Osteoblast (primary cell): ENCODE results near the gene FER1L5. TPM values are rescaled to one million over a fixed set of nuclear protein-coding genes. Genes with fewer than 3 reads are reported as not detected.
"Not testable (repeated sequence)": the region's sequence is repeated elsewhere in the genome, so short reads cannot be mapped to it uniquely, and the experiment has no call there.

ENCODE experiments used
- DNase-seq: peaks from one replicate; pipeline ENCODE4 v3.0.0; 2011; ENCODE audit warnings: low spot score, mixed read lengths; ENCODE audit not compliant: insufficient read length; ENCODE audit errors: missing footprints
- H2AFZ ChIP-seq: 2 replicates; pipeline ENCODE4 v1.6.0; 2011; ENCODE audit warnings: mild to moderate bottlenecking, low read length
- H3K27ac ChIP-seq: 2 replicates; pipeline ENCODE4 v1.5.1; 2011; ENCODE audit warnings: mild to moderate bottlenecking, low read depth, low read length, moderate library complexity
- H3K27me3 ChIP-seq: 2 replicates; pipeline ENCODE4 v1.6.0; 2012; ENCODE audit warnings: mild to moderate bottlenecking, control low read depth, inconsistent platforms, low read length, moderate library complexity; ENCODE audit not compliant: insufficient read depth
- H3K36me3 ChIP-seq: 2 replicates; pipeline ENCODE4 v1.5.1; 2011; ENCODE audit warnings: mild to moderate bottlenecking, low read length, control low read depth, moderate library complexity; ENCODE audit not compliant: insufficient read depth
- H3K4me1 ChIP-seq: 2 replicates; pipeline ENCODE4 v1.5.1; 2011; ENCODE audit warnings: mild to moderate bottlenecking, low read length, control low read depth, moderate library complexity; ENCODE audit not compliant: insufficient read depth
- H3K4me2 ChIP-seq: 2 replicates; pipeline ENCODE4 v1.6.0; 2011; ENCODE audit warnings: mild to moderate bottlenecking, low read length; ENCODE audit not compliant: insufficient read depth
- H3K4me3 ChIP-seq: fragments of 200-600 bp; sonication (generic); 3 replicates; pipeline ENCODE4 v1.5.1; 2012; ENCODE audit warnings: mild to moderate bottlenecking, low read length, inconsistent platforms; ENCODE audit not compliant: insufficient read depth
- H3K79me2 ChIP-seq: 2 replicates; pipeline ENCODE4 v1.6.0; 2012; ENCODE audit warnings: mild to moderate bottlenecking, low read length, control low read depth, inconsistent platforms; ENCODE audit not compliant: insufficient read depth
- H3K9me3 ChIP-seq: 2 replicates; pipeline ENCODE4 v1.5.1; 2011; ENCODE audit warnings: low read depth, low read length, control low read depth
- H4K20me1 ChIP-seq: 2 replicates; pipeline ENCODE4 v1.6.0; 2012; ENCODE audit warnings: mild to moderate bottlenecking, low read length, control low read depth; ENCODE audit not compliant: insufficient read depth
- total RNA-seq: library from RNA; depleted of rRNA; stranded (reverse); fragments of >200 nt; gene quantifications from 2 replicates; pipeline ENCODE4 v1.2.3, GENCODE V29; 2012
- TF ChIP-seq, protein P1 (sequence below): IDR thresholded peaks from 2 replicates; pipeline ENCODE4 v1.5.1; 2011; ENCODE audit warnings: mild to moderate bottlenecking, low read depth, low read length, moderate library complexity; ENCODE audit errors: extremely low read depth

Gene FER1L5
- total RNA-seq, 1 donor, result 1.1 TPM

GRCh38 chr2:96648306-96648930 lies 5.9 kb downstream of the FER1L5 start:
- Histone ChIP-seq H3K36me3 (no peaks in the 10 kb centered on the region), H3K4me3 (no peak overlapping the region), H3K9me3 (no peaks in the 10 kb centered on the region), H3K27me3 (no peaks in the 10 kb centered on the region), H3K4me1 (no peaks in the 10 kb centered on the region), H2AFZ (no peak overlapping the region), H3K4me2 (no peak overlapping the region), H3K79me2 (no peaks in the 10 kb centered on the region), H3K27ac (no peak overlapping the region), H4K20me1 (no peaks in the 10 kb centered on the region)
- DNase-seq, result no peak
- TF ChIP-seq, protein P1, sequence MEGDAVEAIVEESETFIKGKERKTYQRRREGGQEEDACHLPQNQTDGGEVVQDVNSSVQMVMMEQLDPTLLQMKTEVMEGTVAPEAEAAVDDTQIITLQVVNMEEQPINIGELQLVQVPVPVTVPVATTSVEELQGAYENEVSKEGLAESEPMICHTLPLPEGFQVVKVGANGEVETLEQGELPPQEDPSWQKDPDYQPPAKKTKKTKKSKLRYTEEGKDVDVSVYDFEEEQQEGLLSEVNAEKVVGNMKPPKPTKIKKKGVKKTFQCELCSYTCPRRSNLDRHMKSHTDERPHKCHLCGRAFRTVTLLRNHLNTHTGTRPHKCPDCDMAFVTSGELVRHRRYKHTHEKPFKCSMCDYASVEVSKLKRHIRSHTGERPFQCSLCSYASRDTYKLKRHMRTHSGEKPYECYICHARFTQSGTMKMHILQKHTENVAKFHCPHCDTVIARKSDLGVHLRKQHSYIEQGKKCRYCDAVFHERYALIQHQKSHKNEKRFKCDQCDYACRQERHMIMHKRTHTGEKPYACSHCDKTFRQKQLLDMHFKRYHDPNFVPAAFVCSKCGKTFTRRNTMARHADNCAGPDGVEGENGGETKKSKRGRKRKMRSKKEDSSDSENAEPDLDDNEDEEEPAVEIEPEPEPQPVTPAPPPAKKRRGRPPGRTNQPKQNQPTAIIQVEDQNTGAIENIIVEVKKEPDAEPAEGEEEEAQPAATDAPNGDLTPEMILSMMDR, result no peak

DNA sequence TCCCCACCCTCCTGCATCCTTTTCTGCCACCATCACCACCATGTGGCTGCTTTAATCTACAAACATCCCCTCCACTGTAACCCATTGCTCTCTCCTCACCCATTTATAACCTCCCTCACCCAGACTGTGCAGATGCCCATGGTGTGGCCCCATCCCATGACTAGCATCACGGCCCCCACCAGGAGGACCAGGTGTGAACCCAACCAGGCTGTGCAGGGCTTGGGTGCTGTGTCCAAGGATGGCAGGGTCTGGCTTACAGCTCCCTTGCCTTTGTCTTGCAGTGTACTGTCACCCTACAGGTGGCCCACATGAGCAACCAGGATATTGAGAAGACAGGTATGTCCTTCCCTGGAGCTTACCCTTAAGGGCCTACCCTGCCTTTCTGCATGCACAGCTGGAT lies 6.8 kb downstream of the FER1L5 start:
- no peak overlapping the region for H2AFZ ChIP-seq
- H3K27ac ChIP-seq, result no peak overlapping the region
- H3K27me3 ChIP-seq, result no peaks in the 10 kb centered on the region
- no peaks in the 10 kb centered on the region for H3K79me2 ChIP-seq
- no peak overlapping the region for H3K4me3 ChIP-seq
- DNase-seq, result no peak
- no peak overlapping the region for H3K4me2 ChIP-seq
- no peaks in the 10 kb centered on the region for H3K4me1 ChIP-seq
- TF ChIP-seq, protein P1, result no peak
- H4K20me1 ChIP-seq, result no peaks in the 10 kb centered on the region
- H3K36me3 ChIP-seq, result no peaks in the 10 kb centered on the region
- no peaks in the 10 kb centered on the region for H3K9me3 ChIP-seq

GRCh38 chr2:96651793-96652192 lies 9.2 kb downstream of the FER1L5 start:
- Histone ChIP-seq H3K9me3 (no peaks in the 10 kb centered on the region), H3K79me2 (no peaks in the 10 kb centered on the region), H3K4me3 (no peak overlapping the region), H3K27ac (no peak overlapping the region), H3K36me3 (no peaks in the 10 kb centered on the region), H4K20me1 (no peaks in the 10 kb centered on the region), H3K27me3 (no peaks in the 10 kb centered on the region), H3K4me1 (no peaks in the 10 kb centered on the region), H2AFZ (no peak overlapping the region), H3K4me2 (no peak overlapping the region)
- TF ChIP-seq, protein P1, result no peak
- no peak for DNase-seq

DNA sequence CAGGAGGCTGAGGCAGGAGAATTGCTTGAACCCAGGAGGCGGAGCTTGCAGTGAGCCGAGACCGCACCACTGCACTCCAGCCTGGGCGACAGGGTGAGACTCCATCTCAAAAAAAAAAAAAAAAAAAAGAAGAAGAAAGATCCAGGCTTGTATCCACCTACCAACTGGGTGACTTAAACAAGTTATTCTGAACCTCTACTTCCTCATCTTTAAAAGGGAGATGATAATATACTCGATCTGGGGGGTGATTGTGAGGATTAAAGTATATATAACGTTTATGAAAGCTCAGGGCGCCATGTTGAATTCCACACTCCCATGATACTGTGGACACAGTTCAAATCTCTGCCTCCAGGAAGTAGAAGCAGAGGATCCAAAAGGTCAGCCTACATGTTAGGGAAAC lies 12.2 kb downstream of the FER1L5 start:
- H3K79me2 ChIP-seq, H3K9me3 ChIP-seq, H3K36me3 ChIP-seq, H3K4me3 ChIP-seq, H3K4me1 ChIP-seq, H2AFZ ChIP-seq, H3K4me2 ChIP-seq, H4K20me1 ChIP-seq, H3K27me3 ChIP-seq, DNase-seq, H3K27ac ChIP-seq: not testable (repeated sequence)
